ENCODE measurements around the gene MUS81.

The MUS81 gene

DNA sequence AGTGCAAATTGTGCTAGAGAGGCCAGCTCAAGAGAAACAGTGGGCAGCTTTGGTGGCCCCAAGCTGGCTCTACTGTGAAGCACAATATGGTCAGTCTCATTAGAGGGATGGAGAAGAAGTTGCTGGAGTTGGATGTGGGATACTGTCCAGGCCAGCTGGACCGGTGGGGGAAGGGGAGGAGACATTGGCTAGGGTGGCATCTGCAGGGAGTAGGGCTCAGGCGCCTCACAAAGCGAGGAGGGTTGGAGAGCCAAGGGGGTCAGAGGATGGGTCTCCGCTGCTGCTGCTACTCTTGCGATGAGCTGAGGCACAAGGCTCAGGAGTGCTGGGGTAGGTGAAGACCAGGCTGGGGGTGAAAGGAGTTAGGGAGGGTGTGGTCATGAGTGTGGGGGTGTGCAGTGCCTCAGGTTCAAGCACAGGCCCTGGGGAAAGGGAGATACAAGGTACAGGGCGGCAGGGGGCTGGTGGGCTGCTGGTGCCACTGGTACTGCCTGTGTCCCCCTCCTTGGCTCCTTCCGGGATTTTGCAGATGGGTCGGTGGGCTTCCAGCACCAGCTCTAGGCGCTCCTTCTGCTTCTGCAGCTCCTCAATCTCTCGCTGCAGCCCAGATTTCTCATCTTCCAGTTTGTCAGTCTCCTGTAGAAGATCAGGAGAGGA is 32.6 kb downstream of the MUS81 start:
- no peak for DNase-seq

DNA sequence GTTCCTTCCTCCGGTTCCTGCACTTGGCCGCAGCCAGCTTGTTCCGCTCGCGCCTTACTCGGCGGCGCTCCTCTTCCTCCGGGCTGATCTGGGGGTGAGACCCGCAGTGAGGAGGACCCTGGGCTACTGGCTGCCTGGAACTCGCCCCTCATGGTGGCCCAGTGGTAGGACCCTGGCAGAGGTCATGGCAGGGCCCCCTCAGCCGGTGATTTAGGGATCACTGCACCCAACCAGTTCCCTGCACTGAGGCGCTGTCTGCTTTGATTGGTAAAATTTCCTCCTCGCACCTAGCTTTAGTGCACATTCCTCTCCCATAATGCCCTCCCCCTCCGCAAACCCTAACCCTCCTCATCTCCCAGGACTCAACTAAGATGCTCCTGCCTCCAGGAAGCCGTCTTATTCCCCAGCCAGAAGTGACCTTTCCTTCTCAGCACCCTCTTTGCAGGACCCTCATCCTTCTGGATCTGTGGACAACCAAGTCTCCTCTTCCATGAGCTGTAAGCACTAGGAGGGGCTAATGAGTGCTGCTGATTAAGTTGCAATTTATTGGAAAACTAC is 33.9 kb downstream of the MUS81 start:
- DNase-seq, result no peak

DNA sequence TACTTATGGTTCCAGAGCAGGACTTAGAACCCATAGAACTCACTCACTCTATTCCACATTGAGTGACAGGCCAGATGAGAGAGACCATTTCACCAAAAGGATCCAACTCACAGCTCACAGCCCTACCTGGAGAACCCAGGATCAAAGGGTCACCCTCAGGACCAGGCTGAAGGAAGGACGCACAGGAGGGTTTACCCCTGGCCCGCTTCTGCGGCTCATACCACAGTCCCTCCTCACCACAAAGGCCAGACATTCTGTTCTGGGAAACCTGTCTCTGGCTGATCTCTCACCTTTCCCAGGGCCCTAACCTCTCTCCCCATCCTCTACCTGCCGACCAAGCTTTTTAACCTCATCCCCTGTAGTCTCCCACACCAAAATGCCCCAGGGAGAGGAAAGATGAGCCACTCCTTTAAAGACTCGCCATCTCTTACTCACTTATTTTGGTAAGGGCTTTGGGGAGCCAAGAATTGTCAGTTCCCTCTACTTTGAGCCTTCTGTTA is 35.3 kb downstream of the MUS81 start:
- DNase-seq, result no peak

DNA sequence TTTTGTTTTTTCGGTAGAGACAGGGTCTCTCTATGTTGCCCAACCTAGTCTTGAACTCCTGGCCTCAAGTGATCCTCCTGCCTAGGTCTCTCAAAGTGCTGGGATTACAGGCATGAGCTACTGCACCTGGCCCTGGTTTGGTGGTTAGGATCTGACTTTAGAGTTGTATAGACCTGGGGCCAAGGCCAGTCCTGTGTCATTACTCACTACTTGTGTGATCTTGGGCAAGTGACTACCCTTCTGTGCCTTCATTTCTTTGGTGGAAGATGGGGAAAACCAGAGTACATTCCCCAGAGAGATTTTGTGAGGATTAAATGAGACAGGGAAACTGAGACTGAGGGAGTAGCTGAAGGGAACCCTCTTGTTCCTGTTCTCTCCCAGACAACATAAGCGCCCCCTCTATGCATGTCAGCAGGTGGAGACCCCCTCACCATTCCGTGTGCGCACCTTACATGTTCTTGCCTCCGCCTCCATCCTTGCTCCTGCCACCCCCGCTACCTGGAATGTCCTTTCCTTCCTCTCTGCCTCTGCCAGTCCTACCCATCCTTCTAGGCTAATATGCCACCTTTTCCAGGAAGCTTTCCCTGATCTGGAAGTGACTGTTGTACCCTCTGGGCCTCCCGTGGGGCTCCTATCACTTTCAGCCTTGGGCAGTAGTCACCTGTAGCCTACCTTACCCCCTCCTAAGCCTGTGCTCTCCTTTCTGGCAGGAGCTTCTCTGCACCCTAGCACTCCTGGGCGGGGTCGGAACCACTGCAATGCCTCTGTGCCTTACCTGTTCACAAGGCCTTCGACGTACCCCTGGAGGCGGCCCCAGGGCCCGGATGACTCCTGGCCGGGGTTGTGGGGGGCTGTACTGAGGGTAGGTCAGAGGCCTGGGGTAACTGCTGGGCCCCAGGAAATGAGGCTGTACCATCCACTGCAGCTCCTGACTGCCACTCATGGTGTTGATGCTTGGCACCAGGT is 36.1 kb downstream of the MUS81 start:
- no peak for DNase-seq

DNA sequence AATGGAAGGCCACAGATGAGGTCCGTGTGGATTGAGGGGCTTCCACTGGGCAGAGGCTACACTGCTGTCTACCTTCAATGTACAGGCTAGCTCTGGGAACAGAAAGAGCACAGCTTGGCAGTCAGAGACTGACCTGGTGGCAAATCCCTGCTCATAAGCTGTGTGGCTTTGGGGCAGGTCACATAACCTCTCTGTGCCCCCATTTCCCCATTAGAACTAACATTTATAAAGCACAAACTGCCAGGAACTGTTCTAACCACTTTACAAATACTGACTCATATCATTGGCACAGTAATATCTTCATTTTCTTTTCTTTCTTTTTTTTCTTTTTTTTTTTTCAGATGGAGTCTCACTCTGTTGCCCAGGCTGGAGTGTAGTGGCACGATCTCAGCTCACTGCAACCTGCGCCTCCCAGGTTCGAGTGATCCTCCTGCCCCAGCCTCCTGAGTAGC is 36.8 kb downstream of the MUS81 start:
- DNase-seq, result no peak

DNA sequence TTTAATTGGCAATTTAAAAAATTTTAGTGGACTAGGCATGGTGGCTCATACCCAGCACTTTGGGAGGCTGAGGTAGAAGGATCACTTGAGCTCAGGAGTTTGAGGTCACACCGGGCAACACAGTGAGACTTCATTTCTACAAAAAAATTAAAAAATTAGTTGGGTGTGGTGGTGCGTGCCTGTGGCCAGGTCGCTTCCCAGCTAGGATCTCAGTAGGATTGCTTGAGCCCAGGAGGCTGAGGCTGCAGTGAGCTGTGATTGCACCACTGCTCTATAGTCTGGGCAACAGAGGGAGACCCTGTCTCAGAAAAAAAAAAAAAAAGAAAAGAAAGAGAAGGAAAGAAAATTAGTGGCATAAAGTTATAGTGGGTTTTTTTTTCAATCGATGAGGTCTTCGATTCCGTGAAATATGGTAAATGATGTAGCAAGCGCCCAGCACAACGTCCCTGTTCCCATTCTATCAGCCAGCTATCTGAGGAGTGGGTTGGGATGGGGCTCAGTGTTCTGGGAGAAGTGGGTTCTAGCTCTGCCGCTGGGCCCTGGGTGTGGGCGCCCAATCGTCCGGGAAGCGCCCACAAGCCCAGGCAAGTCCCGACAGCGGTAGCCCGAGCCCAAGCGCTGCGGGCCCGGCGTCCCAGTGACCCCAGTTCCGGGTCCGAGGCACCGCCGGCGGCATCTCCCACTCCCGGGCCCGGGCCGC is 38.6 kb downstream of the MUS81 start:
- no peak for DNase-seq

DNA sequence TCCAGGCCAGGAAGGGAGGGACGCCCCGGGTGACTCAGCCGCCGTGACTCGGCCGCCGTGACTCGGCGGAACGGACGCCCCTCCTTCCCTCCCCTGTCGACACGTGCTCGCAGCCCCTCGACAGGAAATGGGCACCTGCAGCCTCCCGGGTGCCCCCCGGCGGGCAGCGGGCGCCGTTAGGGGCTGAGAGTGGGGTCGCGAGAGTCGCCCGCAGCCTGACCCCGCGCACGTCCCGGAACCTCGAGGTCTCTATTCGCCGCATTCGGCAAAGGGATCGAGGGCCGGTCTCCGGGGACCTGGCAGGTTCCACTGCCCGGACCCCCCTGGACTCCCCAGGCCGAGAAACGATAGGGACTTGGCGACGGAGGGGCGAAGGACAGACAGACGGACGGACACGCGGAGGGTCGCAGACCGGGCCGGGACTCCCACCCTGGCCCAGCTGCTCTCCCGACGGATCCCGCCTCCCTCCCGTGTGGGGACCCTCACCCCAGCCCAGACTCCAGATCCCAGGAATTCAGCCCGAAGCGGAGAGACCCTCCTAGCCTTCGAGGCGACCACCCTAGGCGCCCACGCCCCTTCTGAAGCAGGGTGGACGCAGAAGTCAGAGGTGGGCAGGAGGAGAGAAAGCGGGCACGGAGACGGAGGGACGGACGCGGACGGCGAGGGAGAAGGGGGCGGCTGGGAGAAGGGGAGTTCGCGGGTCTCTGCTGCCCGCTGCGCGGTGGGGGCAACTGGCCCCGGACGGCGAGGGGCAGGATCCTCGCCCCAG is 39.3 kb downstream of the MUS81 start:
- no peak for DNase-seq

DNA sequence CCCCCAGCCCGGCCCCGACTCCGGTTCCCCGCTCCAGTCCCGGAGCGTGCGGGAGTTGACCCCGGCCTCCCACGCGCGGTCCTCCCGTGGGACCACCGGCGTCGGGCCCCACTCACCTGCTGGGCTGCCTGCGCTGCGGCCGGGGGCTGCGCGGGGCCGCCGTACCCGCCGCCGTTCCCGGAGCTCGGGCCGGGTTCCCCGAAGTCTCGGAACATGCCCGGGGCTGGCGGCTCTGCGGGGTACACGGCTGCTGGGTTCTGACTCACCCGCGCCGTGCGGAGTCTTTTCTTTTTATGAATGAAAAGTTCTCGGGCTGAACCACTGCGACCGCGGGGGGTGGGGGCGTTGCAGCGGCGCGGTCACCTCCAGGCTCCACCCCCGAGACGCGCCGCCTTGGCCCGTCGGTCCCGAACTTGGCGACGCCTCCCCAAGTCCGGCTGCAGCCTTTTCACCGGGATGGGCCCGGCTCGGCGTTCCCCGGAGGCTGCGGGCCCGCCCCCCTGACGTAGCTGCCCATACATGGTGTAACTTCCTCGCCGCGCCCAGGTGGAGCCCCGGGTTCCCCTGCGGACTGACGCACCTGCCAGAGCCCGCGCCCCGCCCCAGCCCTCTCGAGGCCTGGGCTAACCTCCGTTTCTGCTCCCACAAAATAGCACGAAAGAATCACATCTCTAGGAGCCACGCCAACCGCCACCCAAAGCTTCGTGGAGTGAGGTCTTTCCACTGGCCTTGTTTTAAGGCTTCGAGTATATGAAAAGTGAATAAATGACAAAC is 40.1 kb downstream of the MUS81 start, which contains the start of gene FOSL1:
Gene FOSL1, minus strand, starts transcription at position 264 of the 774 bp plus-strand sequence. Its CDS starts 49 bp downstream, at position 215.
- DNase-seq, result peak in 1 of 2 donors; percentile 34

DNA sequence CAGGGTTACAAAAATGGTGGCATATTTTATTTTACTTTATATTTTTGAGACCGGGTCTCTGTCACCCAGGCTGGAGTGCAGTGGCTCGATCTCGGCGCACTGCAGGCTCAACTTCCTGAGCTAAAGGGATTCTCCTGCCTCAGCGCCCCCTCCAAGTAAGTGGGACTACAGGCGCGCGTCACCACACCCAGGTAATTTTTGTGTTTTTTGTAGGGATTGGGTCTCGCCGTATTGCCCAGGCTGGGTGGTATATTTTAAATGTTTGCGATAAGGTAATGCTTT is 40.6 kb downstream of the MUS81 start:
- DNase-seq, result no peak

DNA sequence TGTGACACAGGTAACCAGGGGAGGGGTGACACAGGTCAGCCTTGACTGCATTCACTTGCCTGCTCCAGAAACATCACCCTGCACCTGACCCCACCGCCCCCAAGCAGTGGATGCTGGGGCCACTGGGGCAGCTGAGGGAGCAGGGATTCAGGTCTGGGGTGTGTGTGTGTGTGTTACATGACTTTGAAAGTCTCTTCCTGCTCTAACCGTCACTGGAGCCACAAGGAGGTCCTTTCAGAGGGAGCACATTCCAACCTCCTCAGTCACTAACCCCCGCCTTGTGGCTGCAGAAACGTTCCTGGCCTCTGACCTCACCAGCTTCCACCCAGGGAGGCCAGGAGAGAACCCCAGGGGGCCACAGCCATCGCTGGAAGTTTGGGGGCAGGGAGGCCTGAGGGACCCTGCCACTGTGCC is 42.8 kb downstream of the MUS81 start:
- DNase-seq, result no peak

DNA sequence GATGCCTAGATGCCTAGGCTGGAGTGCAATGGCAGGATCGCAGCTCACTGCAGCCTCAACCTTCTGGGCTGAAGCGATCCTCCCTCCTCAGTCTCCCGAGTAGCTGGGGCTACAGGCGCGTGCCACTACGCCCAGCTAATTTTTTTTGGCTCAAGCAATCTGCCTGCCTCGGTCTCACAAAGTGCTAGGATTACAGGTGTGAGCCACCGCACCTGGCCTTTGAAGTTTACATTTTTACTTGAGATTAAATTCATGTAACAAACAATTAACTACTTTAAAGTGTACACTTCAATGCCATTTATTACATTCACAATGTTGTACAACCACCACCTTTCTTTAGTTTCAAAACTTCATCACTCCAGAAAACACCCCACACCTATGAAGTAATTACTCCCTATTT is 43.5 kb downstream of the MUS81 start:
- DNase-seq, result no peak

DNA sequence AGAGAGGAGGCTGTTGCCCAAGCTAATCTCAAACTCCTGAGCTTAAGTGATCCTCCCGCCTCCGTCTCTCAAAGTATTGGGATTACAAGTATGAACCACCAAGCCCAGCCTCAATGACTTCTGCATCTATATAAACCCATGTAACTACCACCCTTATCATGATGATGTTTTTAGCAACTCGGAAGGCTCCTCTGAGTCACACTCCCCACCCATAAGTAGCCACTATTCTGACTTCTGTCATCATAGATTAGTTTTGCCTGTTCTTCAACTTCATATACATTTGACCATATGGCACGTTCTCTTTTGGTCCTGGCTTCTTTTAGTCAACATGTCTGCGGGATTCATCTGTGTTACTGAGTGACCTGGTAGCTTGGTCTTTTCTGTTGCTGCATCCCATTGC is 46.4 kb downstream of the MUS81 start:
- no peak for DNase-seq

DNA sequence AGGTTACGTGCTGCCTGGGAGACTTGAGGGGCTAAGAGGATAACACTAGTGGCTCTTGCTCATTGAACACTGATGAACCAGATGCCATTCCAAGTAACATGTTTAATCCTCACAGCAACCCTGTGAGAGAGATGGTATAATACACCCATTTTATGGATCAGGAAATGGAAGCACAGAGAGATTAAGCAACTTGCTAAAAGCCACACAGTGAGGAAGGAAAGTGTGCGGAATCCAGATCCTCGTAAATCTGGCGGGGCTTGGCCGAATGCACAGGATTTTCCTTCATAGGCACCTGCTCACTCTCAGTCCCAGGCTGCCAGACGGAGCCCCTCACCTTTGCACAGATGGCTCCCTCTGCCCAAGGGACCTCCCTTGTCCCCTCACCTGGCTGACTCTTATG is 47.6 kb downstream of the MUS81 start:
- DNase-seq, result no peak

DNA sequence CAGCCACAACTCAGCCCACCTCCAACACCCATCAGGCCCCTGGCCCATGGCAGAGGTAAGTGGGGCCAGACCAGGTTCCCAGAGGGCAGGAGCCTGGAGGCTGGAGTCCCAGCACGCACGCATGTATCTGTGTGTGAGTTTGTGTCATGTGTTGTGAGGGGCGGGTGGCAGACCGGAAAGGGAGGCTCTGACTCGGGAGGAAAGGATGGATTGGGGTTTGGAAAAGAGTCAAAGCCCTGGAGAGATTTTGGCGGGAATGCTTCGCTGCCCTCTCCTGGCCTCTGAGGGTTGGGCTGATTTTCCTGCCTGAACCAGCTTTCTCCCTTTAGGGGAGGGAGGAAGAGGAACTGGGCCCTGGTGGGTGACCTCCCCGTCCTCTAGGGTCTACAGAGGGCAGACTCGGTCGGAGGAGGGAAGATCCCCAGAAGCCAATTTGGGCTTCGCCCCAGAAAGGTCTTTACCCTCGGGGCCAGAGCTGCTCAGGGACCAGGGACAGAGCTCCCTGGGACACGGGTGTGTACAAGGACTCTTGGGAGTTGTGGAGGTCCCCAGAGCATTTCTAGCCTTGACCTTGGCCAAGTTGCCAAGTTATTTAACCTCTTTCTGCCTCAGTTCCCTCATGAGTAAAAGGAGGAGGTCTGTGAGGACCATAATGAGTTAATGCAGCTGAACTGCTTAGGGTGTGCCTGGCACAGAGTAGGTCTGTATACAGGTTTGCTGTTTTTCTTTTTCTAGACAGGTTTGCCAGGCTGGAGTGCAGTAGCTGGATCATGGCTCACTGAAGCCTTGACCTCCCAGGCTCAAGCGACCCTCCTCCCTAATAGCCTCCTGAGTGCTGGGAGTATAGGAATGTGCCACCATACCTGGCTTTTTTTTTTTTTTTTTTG is 51.7 kb downstream of the MUS81 start:
- no peak for DNase-seq

DNA sequence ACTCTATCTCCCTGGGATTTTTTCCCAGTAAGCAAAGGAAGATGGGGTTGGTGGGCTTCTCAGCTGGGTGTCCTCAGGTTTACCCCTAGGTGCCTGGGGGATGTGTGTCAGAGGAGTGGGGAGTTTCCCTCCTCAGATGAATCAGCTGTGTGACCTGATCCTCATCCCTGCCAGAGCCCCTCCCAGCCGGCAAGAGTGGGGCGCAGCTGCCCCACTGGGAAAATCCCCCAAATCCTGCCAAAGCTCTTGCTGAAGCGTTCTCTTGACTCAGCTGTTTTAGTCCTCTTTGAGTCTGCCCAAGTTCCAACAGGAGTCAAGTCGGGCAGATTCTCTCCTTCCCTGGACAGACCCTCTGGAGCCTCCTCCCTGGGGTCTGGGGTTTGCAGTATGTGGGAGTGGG is 52.6 kb downstream of the MUS81 start:
- DNase-seq, result no peak

DNA sequence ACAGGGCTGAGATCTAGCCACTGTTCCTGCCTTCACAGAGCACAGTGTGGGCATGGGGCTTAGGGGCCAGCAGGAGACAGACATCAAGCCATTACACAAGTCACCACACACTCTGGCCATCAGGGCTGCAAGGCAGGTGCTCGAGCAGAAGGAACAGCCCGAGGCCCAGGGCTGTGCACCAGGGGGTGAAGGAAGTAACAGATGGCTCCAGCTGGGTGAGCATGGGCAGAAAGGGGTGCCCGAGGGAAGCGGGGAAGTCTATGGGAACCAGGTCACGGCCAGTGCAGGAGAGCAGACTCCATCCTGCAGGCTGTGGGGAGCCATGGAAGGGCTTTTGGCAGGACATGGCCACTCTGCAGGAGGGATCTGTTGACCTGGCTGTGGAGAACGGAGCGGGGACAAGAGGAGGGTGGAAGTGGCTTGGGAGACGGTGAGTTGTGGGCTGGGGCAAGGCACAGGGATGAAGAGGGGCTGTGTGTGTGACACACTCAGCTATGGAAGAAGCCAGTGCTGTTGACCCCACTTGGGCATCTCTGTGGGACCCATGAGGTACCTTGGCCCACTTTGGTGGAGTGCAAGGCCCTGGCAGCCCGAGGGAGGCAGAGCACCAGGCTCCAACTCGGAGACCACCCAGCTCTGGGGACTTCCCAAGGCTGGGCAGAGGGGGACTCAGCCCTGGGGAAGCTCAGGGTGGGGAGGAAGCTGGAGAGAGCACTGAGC is 55.0 kb downstream of the MUS81 start:
- DNase-seq, result no peak

DNA sequence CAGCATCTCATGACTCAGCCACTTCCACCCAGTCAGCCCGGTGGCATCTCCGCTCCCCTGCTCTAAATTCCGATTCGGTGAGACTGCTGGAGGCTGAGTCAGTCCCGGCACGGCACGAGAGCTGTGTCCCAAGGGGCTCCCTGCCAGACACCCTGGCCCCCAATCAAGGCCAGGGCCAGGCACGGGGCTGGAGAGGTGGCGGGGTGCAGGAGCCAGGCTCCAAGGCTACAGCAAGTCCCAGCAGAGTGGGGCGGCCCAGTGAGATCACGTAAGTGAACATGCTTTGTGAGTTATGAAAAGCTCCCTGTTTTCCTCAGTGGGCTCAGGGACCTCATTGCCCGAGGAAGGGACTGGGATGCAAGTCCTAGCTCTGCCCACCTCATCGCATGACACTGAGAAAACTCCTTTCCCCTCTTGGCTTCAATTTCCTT is 55.6 kb downstream of the MUS81 start:
- no peak for DNase-seq

Data from hippocampal formation (tissue), 2 donors.